Middle frontal gyrus (tissue), 1 donor: Measurements from ENCODE around the gene PMF1.

Experiments used
- DNase-seq: peaks from one replicate; pipeline ENCODE4 v3.0.0-alpha.2; 2015; ENCODE audit warnings: low spot score; ENCODE audit errors: extremely low spot score

Gene PMF1

GRCh38 chr1:156266051-156266450 is 53.2 kb downstream of the PMF1 start:
- DNase-seq, result no peak

DNA sequence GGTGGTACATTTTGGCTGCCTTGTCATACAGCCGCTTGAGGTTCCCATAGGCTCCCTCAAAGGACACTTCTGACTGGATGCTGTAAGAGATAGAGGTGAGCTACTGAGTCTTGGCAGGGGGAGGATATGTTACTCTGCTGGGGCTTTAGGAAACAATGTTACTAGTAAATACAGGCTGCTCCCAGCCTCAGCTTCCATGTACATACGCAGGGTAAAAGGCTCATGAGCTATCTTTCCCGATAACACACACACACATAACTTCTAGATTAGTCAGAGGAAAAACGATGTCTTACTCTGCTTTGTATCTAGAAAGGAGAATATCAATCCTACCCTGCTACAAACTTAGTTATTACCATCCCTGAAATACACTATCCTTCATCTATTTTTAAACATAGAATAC is 55.5 kb downstream of the PMF1 start:
- DNase-seq, result no peak

DNA sequence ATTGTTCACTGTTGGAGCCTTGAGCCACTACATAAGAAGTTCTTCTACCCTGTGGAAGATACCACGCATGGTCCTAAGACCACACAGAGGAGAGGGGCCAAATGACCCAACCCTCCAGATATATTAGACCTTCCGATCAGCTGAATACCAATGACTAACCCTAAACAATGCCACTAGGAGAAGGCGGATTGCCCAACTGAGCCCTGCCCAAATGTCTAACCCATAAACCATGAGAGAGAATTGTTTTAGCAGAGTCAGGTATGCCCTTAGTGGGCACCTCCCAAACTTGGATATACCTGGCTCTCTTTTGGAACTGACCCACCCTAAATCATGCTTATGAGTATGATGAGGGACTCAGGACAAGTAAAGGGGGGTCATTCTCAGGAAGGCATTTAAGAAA is 57.5 kb downstream of the PMF1 start:
- DNase-seq, result no peak

GRCh38 chr1:156276532-156276931 is 63.7 kb downstream of the PMF1 start:
- DNase-seq, result no peak

DNA sequence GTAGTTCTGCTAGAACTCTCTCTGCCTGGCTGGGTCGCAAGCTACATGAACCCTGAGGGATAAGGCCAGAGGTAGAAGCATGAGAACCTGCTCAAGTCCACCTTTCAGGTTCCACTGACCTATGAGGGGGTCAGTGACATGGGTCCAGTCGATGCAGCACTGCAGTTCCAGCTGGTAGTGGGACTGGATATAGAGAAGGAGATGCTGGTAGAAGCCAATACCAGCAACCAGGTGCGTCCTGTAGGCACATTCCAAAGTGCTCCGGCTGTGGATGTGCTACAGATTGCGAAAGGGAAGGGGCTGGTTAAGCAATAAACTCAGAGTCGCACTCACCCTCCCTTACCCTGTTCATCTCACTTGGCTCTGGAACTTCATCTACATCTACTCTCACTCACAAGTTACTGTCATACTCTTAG is 64.2 kb downstream of the PMF1 start:
- DNase-seq, result no peak

DNA sequence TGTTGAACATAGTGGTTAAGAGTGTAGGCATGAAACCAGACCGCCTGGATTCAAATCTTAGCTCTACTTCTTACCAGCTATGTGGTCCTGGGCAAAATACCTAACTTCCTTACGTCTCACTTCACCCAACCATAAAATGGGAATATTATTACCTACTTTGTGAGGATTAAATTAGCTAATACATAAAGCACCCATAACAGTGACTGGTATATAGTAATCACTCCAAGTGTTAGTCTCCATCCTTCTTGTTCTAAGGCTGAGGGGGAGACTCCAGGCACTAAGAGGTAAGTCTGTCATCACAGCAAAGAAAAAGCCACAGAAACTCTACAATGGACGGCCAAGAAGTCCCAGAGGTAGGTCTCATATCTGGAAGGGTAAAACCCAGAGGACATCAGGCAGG is 67.0 kb downstream of the PMF1 start:
- DNase-seq, result no peak

GRCh38 chr1:156281281-156281680 is 68.5 kb downstream of the PMF1 start:
- no peak for DNase-seq

GRCh38 chr1:156281693-156282478 is 69.1 kb downstream of the PMF1 start:
- no peak for DNase-seq

GRCh38 chr1:156282479-156283222 is 69.8 kb downstream of the PMF1 start, which contains the start of gene SMG5:
Gene SMG5 (minus strand): TSS chr1:156282825. CDS start chr1:156282680, 145 bp downstream.
- peak; percentile 96 for DNase-seq

DNA sequence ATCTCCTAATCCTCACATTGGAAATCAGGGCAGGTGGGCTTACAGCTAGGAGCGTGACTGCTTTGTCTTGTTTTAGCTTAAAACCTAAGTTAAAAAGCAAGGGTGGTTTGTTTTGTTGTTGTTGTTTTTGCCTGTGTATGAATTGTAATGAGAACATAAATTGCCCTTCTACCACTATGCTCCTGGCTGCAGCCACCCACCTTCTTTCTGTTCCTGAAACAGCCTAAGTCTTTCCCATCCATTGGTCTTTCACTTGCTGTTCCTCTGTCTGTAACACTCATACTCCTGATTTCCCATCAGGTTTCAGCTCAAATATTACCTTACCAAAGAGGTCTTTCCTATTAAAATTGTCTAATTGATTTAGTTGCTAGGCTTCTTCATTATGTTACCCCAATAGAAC is 70.7 kb downstream of the PMF1 start:
- no peak for DNase-seq

GRCh38 chr1:156284112-156284511 is 71.3 kb downstream of the PMF1 start, which contains the start of gene TMEM79:
Gene TMEM79 (plus strand): TSS chr1:156284325. CDS start chr1:156285227, 902 bp downstream.
- DNase-seq, result no peak

- DNase-seq, result no peak
These were observed 72.0 kb downstream of the PMF1 start for GRCh38 chr1:156284757-156285156.

- no peak for DNase-seq
These were observed 72.6 kb downstream of the PMF1 start for GRCh38 chr1:156285437-156285836.

DNA sequence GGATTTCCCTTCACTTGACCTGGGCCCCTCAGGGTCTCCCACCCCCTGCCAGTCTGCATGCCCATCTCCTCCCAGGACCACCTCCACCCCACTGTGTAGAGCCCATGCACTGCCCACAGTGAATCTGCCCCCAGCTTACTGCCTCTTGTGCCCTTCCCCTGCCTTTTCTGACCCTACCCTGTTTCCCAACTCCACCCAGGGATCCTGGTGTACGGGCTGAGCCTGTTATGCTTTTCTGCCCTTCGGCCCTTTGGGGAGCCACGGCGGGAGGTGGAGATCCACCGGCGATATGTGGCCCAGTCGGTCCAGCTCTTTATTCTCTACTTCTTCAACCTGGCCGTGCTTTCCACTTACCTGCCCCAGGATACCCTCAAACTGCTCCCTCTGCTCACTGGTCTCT is 73.3 kb downstream of the PMF1 start:
- DNase-seq, result no peak
